IPS DF 4.7 (cell line): ENCODE data around the gene PPL.
"Not testable (repeated sequence)": the region's sequence is repeated elsewhere in the genome, so short reads cannot be mapped to it uniquely, and the experiment has no call there.

Experiments
- DNase-seq: peaks from one replicate; pipeline ENCODE4 v3.0.0-alpha.2; 2013; ENCODE audit warnings: low spot score; ENCODE audit errors: extremely low read depth

PPL gene, protein sequence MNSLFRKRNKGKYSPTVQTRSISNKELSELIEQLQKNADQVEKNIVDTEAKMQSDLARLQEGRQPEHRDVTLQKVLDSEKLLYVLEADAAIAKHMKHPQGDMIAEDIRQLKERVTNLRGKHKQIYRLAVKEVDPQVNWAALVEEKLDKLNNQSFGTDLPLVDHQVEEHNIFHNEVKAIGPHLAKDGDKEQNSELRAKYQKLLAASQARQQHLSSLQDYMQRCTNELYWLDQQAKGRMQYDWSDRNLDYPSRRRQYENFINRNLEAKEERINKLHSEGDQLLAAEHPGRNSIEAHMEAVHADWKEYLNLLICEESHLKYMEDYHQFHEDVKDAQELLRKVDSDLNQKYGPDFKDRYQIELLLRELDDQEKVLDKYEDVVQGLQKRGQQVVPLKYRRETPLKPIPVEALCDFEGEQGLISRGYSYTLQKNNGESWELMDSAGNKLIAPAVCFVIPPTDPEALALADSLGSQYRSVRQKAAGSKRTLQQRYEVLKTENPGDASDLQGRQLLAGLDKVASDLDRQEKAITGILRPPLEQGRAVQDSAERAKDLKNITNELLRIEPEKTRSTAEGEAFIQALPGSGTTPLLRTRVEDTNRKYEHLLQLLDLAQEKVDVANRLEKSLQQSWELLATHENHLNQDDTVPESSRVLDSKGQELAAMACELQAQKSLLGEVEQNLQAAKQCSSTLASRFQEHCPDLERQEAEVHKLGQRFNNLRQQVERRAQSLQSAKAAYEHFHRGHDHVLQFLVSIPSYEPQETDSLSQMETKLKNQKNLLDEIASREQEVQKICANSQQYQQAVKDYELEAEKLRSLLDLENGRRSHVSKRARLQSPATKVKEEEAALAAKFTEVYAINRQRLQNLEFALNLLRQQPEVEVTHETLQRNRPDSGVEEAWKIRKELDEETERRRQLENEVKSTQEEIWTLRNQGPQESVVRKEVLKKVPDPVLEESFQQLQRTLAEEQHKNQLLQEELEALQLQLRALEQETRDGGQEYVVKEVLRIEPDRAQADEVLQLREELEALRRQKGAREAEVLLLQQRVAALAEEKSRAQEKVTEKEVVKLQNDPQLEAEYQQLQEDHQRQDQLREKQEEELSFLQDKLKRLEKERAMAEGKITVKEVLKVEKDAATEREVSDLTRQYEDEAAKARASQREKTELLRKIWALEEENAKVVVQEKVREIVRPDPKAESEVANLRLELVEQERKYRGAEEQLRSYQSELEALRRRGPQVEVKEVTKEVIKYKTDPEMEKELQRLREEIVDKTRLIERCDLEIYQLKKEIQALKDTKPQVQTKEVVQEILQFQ (N-terminal part only)

DNA sequence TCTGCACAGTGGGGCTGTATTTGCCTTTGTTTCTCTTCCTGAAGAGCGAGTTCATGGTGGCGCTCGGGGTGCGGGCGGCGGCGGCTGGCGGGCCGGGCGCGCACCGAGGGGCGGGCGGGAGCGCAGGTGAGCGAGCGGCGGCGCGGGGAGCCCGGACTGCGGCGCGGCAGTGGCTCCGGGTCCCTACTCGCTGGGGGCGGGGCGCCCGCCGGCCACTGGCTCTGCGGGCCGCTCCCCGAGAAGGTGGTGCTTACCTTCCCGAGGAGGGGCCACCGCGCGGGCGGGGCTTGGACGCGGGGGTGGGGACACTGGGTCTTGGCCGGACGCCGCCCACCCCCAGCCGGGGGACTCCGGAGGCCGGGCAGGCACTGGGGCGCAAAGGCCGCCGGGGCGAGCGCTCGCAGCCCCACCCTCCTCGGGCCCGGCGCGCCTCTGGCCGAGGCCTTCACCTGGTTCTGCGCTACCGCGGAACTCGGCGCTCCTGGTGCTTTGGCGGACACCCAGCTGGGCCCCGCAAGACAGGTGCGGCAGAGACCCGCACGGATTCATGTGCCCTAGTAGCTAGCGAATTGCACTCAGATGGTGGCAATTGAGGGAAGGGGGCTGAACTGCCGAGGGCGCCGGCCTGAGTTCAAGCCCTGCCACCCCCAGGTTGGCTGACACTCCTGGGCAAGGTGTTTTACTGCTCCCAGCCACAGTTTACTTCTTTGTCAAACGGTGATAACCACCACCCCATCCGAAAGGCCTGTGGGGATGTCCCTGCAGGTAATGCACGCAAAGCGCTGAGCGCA, at the start of gene PPL:
PPL (minus strand) TSS at position 158 of the 791 bp plus-strand sequence; CDS start at position 55, 103 bp downstream.
- no peak for DNase-seq

DNA sequence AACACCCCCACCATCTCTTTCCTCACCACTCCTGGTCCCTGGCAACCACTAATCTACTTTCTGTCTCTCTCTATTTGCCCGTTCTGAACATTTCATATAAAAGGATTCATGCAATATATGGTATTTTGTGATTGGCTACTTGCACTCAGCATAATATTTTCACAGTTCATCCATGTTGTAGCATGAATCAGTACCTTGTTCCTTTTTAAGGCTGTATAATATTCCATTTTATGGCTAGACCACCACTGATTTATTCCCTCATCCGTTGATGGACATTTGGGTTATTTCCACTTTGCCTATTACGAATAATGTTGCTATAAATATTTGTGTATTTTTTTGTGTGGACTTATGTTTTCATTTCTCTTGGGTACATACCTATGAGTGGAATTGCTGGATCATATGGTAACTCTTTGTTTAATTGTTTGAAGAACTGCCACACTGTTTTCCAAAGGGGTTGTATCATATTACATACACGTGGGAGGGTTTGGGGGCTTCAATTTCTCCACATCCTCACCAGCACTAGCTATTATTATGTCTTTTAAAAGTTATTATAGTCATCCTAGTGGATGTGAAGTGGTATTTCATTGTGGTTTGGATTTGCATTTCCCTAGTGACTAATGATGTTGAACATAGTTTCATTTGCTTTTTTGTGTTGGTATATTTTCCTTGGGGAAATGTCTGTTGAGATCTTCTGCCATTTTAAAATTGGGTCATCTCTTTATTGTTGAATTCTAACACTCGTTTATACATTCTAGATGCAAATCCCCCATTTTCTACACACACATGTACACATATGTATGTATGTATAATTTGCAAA, 47.4 kb upstream of the PPL start:
- DNase-seq = no peak

DNA sequence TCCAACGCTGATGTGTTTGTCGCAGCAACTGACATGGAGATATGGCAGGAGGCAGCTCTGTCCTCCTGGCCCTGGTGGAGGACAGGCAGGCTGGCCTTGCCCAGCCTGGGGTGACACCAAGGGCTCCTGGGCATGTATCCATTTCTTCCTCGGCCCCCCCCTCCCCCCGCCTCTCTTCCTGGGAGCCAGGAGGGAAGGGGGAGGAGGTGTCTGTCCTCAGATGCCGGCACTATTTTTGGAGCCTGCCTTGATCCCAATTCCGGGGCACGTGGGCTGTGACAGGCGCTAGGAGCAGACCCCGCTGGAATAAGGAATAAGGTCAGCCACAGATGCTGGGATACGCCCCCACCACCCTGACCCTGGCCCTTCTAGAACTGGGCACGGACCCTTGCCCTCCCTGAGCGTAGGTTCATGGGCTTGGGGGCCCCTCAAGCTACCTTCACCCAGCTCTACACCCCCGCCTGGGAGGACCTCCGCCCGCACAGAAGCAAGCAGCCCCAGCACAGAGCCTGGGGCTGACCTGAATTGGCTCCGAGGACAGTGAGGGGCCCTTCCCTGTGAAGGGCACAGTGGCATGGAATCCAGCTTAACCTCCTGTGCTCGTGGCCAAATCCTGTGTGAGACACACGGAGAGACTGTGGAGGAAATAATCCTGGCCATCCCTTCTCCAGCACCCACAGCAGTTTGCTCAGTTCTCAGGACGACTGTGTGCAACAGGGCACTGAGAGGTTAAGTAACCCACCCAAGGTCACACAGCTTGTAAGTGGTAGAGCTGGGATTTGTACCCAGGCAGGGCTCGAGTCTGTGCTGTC, 45.3 kb upstream of the PPL start:
- no peak for DNase-seq

DNA sequence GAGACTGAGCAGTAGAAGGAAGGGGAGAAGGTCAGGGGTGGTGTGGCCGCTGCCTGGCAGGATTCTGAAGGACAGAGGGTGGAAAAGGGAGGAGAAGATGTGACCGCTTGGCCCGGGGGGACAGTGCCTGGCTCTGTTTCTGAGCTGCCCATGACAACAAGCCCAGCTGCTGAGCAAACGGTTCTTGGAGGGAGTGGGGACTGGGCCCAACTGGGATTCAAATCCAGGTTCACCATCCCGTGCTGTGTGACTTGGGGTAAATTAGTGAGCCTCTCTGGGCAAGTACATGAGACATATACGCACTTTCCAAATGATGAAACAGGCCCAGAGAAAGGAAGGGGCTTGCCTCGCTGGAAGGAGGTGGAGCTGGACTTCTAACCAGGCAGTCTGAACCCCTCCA, 44.5 kb upstream of the PPL start:
- DNase-seq = no peak

- no peak for DNase-seq
These were observed 43.7 kb upstream of the PPL start for GRCh38 chr16:4980691-4981090.

DNA sequence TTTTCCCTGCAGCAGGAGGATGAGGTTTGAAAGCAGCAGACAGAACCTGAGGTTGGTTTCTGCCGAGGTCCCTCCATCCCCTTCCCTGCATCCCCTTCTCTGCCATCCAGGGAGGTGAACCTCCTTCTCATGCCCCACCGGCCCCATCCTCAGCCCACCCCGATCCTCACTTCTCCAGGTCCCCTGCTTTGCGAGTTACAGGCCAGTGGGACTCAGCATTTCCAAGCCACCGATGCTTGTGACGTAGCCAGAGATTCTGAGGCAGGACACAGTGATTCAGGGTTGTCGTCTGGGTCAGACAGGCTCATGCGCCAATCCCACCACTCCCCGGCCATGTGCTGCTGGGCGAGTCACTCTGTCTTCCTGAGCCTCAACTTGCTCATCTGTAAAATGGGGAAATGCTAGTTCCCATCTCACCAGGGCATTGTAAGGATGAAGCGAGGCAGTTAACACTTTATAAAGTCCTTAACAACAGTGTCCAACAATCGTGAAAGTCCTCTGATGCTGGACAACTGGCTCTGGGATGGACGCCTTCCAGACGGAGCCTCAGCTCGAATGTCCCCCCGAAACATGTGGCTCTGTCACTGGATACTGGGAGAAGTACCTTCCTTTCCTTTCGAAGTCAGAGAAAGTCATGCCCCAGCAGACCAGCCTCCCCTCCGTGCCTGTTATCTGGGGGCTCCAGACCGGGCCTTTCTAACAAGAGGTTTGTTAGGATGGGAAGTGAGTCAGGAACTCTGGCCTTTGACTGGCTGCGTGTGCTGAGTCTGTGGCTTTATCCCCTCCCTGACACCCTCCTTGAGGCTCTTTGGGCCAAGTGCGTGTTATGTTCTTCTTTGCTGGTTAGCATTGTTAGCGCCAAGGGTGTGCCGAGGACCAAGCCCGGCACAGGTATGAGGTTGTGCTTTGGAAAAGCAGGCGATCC, 43.0 kb upstream of the PPL start:
- no peak for DNase-seq

- DNase-seq = no peak
These were observed 42.2 kb upstream of the PPL start for GRCh38 chr16:4979164-4979563.

GRCh38 chr16:4976611-4977145, 39.7 kb upstream of the PPL start:
- no peak for DNase-seq

- no peak for DNase-seq
These were observed 39.1 kb upstream of the PPL start for GRCh38 chr16:4976079-4976478.

DNA sequence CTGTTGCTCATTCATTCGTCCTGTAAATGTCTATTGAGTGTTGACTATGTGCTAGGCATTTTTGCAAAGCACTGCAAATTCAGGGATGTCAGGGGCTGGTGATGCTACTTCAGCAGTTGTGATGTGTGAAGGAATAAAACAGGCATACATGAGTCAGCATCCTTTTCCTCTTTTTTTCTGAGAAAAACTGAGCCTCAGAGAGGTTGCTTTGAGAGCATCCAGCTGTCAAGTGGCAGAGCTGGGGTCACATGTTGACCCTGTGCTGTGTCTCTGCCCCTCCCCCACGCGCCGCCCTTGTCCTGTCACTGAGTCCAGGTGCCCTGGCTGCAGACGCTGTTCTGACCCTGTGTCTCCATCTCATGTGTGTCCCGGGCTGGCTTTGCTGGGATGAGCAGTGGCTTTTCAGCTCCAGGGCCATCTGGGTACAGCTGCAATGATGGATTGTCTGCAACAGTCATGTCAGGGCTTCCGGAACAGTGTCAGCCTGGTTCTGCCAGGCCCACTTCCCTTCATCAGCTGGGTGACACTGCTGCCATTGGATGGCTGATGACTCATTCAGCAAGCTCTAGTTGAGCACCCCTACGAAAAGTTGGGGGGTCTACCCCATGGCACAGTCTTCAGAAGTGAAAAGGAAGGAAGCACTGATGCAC, 36.1 kb upstream of the PPL start:
- no peak for DNase-seq

DNA sequence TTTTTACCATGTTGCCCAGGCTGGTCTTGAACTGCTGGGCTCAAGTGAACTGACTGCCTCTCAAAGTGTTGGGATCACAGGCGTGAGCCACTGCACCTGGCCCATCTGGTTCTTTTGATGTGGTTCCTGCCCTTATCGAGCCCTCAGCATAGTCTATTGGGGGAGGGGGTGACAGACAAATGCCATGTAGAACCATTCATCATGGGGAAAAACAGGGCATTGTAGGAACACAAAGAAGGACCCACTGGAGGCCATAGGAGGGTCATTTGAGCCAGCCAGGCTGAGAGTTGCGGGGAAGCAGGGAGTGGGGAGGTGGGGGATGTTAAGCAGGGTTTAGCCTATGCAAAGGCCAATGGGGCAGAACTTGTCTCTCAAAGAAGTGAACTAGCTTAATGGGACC, 33.1 kb upstream of the PPL start:
- DNase-seq = no peak

DNA sequence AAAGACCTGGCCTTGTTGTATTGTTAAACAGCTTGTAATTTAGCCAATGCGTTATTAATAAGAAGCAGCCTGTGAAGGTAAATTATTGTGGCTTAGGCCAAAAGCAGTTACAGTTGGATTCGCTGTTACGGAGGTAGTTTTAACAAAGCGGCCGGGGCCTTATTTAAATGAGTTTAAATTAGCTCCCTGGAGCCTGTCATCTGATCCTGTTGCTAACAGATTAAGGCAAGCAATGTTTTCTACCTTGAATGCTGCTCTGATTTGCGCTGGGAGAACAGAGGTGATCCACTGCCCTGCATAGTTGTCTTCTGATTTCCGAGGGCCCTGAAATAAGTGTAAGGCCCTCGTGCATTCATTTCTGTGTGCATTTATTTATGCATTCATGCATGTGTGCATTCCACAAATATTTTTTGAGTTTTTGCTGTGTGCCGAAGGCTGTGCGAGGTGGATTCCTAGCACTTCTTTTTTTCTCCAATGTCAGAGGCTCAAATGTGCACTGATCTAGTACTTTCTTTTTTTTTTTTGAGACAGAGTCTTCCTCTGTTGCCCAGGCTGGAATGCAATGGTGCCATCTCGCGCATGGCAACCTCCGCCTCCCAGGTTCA, 32.0 kb upstream of the PPL start:
- no peak for DNase-seq

- DNase-seq = not testable (repeated sequence)
These were observed 31.3 kb upstream of the PPL start for GRCh38 chr16:4968278-4968677.

GRCh38 chr16:4966736-4967453, 29.9 kb upstream of the PPL start:
- no peak for DNase-seq

DNA sequence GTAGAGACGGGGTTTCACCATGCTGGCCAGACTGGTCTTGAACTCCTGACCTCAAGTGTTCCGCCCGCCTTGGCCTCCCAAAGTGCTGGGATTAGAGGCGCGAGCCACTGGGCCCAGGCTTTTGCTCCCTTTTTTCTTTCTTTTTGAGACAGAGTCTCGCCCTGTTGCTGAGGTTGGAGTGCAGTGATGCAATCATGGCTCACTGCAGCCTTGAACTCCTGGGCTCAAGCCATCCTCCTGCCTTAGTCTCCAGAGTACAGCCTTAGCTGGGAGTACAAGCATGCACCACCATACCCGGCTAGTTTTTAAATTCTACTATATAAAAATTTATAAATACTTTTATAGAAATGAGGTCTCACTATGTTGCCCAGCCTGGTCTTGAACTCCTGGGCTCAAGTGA, 26.6 kb upstream of the PPL start:
- DNase-seq = not testable (repeated sequence)

GRCh38 chr16:4962716-4963115, 25.8 kb upstream of the PPL start:
- DNase-seq = no peak
